Stimulated activated CD8-positive, alpha-beta memory T cell treated with anti-CD3 and anti-CD28 coated beads, Interleukin-15, amount 100 ng/mL, for 48 hours (primary cell): ENCODE results near the gene THRB.
"Not testable (repeated sequence)": the region's sequence is repeated elsewhere in the genome, so short reads cannot be mapped to it uniquely, and the experiment has no call there.

Experiments used
- DNase-seq, 2 donors: peaks; one replicate each; pipeline ENCODE4 v3.0.0-alpha.2; 2020; ENCODE audit warnings: low read depth in 2 of 2

THRB gene

DNA sequence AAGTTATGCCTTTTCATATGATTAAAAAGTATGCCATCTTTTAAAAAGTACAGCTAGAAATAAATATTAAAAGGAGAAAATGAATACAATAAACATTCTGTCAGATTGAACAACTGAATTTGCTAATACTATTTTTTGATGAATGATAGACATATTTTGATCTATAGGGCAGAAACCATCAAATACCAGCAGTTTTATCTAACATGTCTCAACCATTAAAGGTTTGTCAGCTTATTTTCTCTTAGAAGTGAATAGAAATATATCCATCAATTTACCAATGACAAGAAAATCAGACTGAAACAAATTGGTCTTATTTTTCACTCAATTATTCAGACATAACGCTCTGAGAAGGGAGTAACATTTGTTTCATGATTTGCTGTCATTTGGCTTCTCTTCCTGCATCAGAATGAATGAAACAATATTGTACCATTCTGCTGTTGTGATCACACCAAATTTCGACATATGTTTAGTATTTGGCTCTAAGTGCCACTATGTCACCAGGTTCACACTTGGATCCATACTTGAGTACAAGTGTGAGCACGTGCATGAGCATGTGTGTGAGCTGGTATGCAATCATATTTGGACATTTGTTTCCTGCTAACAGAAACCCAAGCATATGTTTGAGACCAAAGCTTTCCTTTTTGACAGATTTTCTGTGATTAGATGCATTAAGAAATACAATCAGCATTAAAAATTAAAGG lies 86.5 kb downstream of the THRB start:
- no peak for DNase-seq

DNA sequence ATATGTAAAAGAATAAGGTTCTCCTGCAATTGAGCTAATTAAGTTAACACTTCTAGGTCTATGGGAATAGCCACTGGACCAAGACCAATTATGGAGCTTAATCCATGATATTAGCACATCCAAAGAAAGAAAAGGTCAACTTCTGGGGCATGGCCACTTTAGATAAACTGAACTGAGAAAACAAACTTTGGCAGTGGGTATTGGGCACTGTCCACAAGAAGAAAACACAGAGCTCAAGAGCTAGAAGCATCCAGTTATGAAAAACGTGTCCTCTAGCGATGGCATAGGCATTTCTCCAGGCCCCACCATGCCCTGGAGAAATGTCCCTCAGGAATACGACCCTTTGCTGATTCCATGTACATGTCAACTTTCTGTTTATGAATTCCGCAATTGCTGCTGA lies 87.8 kb downstream of the THRB start:
- DNase-seq = no peak

DNA sequence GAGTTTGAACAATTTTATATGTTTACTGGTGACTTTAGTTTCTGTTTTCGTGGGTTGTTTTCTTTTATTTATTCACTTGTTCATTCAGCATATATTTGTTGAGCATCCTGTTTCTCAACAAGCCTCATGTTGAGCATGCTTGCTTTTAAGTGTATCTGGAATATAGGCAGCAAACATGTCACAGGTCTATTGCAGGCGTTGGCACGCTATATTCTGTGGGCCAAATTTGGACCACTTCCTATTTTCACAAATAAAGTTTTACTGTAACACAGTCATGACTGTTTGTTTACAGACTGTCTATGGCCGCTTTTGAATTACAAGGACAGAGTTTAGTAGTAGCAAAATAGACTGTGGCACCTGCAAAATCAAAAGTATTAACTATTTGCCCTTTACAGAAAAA lies 89.6 kb downstream of the THRB start:
- no peak for DNase-seq

DNA sequence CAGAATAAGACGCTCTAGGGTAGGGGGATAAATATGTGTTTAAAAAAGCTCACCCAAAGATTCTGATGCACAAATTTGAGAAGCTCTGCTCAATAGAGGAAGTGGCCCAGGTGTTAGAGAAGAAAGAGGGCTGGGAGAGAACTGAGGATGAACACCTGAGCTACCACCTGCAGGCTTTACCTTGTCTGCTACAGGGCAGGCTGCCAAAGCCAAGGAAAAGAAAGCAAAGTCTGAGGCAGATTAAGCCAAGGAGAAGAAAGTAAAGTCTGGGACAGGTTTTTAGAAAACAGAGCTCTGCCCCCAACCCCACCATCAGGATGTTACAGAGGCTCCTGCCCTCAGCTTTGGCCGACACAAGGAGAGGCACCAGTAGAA lies 92.9 kb downstream of the THRB start:
- no peak for DNase-seq

DNA sequence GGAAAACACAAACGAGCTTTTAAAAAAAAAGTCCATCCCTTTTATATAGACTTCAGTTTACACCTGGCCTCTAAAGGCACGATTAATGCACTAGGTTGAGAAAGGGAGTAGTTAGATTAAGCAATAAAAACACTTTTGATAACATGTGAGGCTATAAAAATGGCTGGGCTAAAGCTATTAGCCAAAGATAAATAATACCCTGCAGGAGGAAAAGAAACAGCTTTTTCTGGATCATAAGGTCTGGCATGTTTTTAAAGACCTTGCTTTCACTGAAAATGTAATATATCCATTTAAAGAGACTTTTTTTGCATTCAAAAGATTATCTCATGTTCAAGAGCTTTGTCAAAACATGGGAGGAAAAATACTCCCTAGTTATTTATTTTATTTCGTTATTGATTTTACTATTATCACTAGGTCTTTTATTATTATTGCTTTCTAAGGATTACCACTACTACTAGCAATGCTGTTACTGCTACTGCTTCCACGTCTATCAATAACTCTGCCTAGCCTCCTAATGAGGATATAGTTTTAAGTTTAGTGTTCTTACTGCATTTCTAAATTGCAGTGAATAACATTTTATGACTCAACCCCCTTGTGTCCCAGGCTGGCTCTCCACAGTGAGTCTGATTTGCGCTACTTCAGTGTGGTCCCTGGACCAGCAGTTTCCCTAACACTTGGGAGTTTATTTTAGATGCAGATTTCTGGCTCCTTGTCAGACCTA lies 93.4 kb downstream of the THRB start:
- no peak for DNase-seq

DNA sequence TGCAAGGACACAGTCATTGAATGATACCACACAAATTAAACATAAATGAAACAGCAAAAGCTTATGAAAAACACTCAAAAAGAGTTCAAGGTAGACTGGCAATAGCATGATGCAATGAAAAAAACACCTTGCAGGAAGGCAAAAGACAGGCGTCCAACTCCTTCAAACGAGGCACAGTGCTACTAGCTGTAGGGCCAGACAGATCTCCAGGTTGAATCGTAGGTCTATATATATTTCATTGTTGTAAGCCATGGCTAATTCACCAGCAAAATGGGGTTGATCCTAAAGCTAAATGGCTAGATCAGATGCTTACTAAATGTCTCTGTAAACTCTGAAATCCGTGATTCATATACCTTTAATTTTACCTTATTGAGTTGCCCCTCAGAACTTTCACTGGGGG lies 94.2 kb downstream of the THRB start:
- DNase-seq = no peak

DNA sequence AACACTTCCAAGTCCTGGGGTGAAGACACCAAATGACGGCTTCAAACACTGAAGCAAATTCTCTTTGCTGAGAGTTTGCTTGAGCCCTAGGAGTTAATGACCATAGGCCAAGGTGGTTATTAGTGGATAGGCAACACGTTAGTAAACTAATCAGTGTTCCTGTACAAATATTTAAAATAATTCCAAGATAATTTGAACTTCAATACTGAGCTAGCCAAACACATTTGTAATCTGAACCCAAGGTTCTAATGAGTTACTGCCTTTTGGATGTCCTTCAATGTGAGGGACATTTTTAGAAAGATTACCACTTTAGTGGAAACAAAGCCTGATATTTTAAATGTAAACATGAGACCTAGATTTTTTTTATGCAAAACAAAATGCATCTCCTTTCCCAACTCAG lies 94.6 kb downstream of the THRB start:
- no peak for DNase-seq

DNA sequence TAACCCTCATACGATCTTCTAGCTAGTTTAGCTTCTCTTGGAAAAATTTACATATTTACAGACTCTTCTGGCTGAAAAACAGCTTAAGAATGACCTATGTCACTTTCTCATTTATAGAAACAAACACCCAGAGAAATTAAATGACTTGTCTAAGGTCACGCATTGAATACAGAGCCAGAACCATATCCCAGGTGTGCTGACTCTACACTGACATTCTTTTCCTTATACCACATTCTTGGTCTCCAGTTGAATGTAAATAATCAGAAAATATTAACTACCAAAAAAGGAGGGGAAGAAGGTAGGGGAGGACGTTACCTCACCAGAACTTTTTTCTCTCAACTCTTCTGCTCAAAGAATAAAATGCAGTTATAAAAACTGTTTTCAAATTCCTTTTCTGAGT lies 95.0 kb downstream of the THRB start:
- no peak for DNase-seq

DNA sequence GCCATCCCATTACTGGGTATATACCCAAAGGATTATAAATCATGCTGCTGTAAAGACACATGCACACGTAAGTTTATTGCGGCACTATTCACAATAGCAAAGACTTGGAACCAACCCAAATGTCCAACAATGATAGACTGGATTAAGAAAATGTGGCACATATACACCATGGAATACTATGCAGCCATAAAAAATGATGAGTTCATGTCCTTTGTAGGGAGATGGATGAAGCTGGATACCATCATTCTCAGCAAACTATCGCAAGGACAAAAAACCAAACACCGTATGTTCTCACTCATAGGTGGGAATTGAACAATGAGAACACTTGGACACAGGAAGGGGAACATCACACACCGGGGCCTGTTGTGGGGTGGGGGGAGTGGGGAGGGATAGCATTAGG lies 95.9 kb downstream of the THRB start:
- not testable (repeated sequence) for DNase-seq

DNA sequence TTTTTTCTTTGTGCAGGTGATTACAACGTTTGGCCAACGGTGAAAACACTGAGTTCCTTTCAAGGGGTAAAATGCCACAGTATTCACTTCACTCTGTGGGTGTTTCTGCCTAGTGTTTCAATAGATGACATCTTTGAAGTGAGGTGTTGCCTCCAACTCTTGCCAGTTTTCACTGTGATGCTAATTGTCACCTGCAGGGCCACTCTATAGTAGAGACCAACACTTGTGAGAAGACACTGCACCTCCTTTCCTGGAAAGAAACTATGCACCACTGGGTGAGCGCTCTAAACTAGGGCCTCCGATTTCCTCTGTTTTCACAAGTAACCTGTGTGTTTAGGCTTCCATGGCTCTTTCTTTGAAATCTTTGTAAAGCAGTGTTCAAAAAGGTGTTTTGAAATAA lies 98.3 kb downstream of the THRB start:
- DNase-seq = no peak

DNA sequence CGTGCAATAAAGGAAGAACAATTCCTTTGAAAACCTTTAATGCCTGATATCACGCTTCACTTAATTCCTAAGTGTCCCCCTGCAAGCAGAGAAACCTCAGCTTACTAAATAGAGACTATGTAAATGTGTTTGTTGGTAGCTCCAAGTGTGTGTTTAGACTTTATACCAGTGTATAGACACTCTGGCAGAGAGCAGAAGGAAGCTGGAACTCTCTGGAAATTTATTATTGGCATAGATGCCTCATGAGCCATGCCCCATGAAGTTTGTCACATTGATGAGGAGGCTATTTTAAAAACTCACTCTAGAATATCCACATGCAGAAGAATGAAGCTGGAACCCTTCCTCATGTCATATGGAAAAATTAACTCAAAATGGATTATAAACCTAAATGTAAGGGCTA lies 99.9 kb downstream of the THRB start:
- no peak for DNase-seq

DNA sequence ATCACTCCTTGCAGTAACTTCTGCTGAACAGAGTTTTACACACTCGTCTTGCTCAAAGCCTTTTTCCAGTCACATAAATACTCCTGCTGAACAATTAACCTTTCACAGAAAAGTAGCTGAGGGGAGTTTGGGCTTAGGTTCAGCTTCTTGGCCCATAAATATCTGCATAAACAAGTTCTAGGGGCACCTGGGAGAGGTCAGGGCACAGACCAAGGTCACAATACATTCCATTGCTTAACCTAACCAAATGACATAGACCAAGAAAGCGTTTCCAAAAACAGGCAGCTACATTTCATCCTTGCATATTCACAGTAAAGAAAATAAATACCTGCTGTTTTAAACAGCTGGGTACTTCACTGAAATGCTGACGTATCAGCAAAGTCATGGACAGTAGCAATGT lies 101.3 kb downstream of the THRB start:
- no peak for DNase-seq

DNA sequence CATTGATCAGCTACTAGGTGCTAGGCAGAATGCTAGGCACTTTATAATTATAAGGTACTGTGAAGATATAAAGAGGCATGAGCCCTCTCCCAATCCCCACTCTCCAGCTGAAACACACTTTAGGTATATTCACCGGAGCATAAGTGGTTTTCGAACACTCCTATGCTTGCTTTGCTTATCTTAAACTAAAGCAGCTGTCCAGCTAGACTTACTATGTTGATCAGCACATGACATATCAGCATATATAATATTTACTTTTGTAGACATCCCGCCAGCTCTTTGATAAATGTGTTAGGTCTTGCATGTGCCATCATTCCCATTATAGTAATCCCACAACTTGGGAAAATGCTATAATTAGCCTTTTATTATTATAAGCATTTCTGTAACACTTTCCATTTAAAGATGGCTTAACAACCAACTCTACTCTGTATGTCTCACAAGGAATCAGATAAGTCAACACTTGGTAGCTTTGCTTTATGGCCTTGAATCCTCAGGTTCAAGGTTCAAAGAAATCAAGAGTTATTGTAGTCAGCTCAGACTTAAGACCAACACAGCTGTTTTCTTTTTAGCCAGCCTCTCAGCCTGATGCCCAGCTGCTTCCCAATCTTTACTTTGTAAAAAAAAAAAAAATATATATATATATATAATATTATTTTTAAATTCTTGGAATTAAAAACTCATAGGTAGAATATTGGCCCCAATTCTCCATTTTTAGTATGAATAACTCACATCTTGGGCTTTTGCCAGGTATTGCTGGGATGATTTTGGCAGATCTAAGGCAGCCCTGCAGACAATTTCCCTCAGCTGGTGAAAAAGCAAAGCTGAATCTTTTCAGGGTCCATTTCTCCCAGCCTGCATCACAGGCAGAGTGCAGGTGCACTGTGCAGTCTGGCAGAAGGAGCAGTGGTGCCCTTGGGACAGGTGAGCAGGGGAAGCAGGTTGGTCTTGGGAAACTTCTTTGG lies 104.2 kb downstream of the THRB start:
- no peak for DNase-seq

DNA sequence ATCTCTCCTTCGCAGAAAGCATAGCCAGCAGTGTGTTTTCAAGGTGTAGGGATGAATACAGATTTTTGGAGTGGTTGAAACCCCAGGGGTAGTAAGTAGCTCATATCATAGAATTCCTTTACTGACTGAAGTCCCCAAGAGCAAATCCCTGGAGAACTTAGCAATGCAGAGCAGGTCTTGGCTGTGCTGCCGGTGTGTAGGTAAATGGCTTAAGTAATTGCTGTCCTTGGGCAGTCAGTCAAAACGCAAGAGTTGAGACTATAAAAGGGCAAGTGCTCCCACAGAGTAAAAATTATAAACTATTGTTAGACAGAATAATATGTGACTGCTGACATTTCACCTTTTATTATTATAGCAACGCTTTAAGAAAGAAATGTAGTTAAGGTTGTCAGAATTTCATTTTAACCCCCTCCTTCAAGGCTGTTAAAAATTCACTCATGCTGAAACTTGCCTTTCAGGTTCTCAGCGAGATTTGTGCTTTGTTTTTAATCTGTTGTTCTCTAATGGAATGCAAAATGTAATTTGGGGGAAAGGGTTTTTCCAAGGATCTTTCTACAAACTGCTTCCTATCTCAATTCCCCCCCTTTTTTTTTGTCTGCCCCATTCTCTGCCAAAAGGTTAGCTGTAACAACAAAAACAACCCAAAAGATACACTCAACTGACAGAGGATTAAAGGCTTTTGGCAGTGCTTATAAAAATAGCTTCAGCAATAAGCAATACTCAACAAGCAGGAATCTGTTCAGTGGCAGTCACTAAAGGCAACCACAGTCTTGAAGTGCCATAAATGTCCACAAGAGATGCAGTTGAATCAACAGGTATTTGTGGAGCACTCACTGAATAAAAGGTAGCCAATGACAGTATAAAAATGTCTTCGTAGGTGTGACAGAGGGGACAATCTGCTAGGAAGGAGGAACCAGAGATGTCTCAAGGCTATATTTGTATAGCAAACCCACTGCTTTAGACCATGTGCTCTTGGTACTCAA lies 105.3 kb downstream of the THRB start:
- no peak for DNase-seq

DNA sequence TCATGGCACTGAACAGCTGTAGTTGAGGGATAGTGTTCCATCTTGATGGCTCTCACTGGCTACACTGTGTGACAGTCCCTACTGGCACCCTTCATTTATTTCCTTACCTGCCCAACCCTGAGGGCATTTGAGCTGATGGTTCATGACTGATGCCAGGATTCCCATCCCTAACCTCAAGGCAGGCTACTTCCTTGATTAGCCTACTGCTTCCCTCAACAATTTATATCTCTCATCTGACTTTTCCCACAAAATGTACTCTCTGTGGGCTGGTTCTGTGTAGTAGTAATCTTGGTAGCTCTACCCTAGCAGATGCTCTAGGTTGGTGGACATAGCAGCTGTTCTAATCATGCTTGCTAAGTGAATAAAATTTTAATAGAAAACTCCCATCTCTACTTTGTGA lies 106.0 kb downstream of the THRB start:
- no peak for DNase-seq

DNA sequence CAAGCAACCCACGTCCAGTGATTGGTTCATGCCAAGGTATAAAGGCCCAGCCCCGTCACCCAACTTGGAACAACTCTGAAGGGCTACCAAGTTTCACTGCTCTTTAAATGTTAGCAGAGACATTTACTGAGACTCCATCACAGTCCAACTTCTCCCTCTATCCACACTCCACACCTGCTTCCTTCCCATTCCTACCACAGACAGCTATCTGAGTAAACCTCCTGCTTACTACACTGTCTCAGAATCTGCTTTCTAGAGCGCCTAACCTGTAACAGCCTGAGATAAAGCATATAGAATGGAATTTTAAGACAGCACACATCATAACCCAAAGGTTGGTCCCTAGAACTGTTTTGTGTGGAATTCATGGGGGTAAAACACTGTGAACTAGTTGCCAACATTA lies 106.5 kb downstream of the THRB start:
- no peak for DNase-seq

DNA sequence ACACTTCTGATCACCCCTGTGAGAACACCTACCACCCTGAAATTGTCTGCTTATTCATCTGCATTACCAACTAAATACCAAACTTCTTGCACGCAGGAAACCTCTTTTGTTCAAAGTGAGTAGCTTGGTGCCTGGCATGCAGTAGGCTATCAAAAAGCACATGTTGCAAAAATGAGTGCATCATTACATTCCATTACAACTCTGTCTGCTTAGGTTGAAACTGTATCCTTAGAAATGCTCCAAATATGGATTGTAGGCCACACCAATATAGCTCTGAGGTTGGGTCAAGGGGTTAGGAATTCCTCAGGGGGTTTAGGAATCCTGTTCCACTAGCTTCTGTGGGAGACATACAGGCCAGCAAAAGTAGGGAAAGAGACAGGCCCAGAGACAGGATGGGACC lies 107.2 kb downstream of the THRB start:
- no peak for DNase-seq

DNA sequence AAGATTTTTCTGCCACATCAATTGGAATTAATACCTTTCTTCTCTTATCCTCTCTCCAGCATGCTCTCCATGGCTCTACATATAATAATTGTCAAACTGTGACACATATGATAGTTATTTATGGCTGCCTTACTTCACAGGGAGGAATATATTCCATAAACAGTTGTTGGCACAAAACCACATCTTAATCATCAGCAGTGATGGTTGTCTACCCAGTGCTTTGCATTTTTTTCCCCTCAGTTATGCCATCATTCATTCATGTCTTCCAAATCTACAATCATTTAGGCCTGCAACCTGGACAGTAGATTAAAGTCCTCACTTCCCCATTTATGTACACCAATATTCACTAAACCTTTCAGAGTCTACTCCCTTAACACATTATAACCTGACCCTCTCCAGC lies 107.7 kb downstream of the THRB start:
- no peak for DNase-seq

DNA sequence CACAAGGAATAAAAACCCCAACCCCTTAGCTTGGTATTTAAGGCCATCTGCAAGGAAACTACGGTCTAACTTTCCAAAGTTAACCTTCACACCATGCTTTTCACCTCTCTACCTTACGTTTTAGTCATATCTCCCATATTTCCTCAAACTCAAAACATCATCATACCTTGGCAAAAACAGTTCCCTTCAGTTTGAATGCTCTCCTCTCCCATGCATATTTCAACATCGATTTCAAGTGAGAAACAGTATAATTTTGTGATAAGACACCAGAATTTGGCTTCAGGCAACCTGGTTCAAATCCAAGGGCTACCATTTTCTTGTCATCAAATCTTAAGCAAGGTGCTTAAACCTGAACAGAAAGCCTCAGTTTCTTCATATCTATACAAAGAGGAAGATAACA lies 108.2 kb downstream of the THRB start:
- no peak for DNase-seq

DNA sequence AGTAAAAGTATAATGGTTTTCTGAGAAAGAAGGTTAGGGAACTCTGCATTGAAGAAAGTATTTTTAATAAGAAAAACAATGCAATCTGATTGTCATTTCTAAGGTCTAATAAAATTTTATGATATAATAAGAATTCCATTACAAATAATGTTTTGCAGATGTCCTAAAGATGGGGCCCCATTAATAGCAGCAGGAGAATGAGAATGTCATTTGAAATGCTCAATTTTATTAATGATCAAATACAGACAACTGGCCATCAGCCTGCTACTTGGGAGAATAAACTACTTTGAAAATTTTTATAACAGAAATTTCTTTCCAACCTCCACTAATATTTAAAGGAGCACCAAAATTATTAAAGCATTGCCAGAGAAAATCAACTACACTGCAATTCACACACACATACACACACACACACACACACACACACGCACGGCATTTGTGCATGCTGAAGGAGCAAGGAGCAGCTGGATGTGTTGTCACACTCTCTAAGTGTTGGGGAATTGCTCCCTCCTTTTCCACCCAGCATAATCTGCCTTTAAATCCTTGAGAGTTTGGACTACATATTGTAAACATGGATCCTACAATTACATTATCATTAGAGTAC lies 109.5 kb downstream of the THRB start:
- no peak for DNase-seq

DNA sequence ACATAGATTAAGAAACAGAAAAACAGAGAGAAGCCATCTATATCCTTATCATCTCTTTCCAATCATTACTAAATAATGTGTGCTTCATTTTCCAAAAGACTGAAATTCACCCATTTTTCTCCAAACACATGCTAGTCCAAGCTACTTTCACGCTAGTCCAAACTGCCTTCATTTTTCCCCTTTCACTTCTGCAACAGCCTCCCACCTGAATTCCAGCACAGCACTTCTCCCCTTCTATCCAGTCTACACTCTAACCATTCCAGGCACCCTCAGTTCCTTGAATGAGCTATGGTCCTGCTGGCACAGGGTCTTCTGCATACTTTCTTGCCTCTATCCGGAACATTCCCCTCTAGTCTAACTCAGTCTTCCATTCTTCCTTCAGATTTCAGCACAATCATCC lies 112.0 kb downstream of the THRB start:
- no peak for DNase-seq
